IMR-90 (cell line): ENCODE measurements around the gene RIC3. TPM values are rescaled to one million over a fixed set of nuclear protein-coding genes. Genes with fewer than 3 reads are reported as not detected.

Experiments
- ATAC-seq: fragments of 200-7000 bp; cut with Tn5 transposase; 2 replicates; pipeline ENCODE4 v1.9.1; 2020; ENCODE audit warnings: low read depth, mild to moderate bottlenecking, moderate library complexity
- BruUV-seq: library from RNA; stranded (reverse); fragments of 400-500 nt; replicated peaks from 2 replicates; lab custom pipeline; 2021; lab: Mats Ljungman, UMichigan
- CTCF ChIA-PET: fragments of 300-600 bp; formaldehyde crosslinking; extraction: SDS; loops from one replicate; lab custom pipeline; 2021; ENCODE audit warnings: antibody characterized with exemption; lab: Yijun Ruan, JAX
- POLR2A ChIA-PET: fragments of 300-600 bp; sonication (Branson Sonifier 250); formaldehyde crosslinking; loops from one replicate; lab custom pipeline; 2022; ENCODE audit warnings: antibody characterized with exemption; ENCODE audit not compliant: unreplicated experiment; lab: Charles Lee
- DNase-seq: peaks from one replicate; pipeline ENCODE4 v3.0.0; 2013
- H2AFZ ChIP-seq: replicated peaks from 2 replicates; pipeline ENCODE3; 2013; ENCODE audit warnings: low read length, mild to moderate bottlenecking; ENCODE audit not compliant: poor library complexity
- H2AK5ac ChIP-seq: 2 replicates; pipeline ENCODE4 v1.6.1; 2013; ENCODE audit warnings: low read depth, low read length, inconsistent platforms
- H2AK9ac ChIP-seq: replicated peaks from 2 replicates; pipeline ENCODE3; 2013; ENCODE audit warnings: mild to moderate bottlenecking, low read depth, low read length, moderate library complexity; ENCODE audit not compliant: poor library complexity
- H2BK120ac ChIP-seq: 2 replicates; pipeline ENCODE4 v1.6.1; 2013; ENCODE audit warnings: low read depth, low read length, inconsistent platforms
- H2BK15ac ChIP-seq: 3 replicates; pipeline ENCODE4 v1.6.1; 2013; ENCODE audit warnings: low read depth, low read length, inconsistent platforms
- H2BK20ac ChIP-seq: 2 replicates; pipeline ENCODE4 v1.6.1; 2013; ENCODE audit warnings: low read depth, mild to moderate bottlenecking, inconsistent platforms, low read length, moderate library complexity
- H2BK5ac ChIP-seq: 2 replicates; pipeline ENCODE4 v1.6.1; 2013; ENCODE audit warnings: mild to moderate bottlenecking, low read depth, low read length, inconsistent platforms; ENCODE audit not compliant: poor library complexity, severe bottlenecking
- H3K14ac ChIP-seq: replicated peaks from 2 replicates; pipeline ENCODE4 v1.6.1; 2013; ENCODE audit warnings: low read depth, low read length, inconsistent platforms
- H3K18ac ChIP-seq: 2 replicates; pipeline ENCODE4 v1.6.1; 2013; ENCODE audit warnings: low read depth, low read length, control low read depth
- H3K23ac ChIP-seq: 2 replicates; pipeline ENCODE4 v1.6.1; 2013; ENCODE audit warnings: low read depth, low read length, inconsistent platforms
- H3K27ac ChIP-seq: 2 replicates; pipeline ENCODE4 v1.5.1; 2013; ENCODE audit warnings: mild to moderate bottlenecking, control low read depth, low read length; ENCODE audit not compliant: insufficient read depth
- H3K27me3 ChIP-seq: 2 replicates; pipeline ENCODE4 v1.6.1; 2013; ENCODE audit warnings: low read length; ENCODE audit not compliant: control insufficient read depth, insufficient read depth
- H3K36me3 ChIP-seq: 2 replicates; pipeline ENCODE4 v1.6.1; 2013; ENCODE audit warnings: low read length, mixed read lengths; ENCODE audit not compliant: control insufficient read depth, insufficient read depth
- H3K4ac ChIP-seq: 2 replicates; pipeline ENCODE4 v1.6.1; 2013; ENCODE audit warnings: low read depth, low read length, inconsistent platforms
- H3K4me1 ChIP-seq: 2 replicates; pipeline ENCODE4 v1.6.1; 2013; ENCODE audit warnings: low read length, mixed read lengths; ENCODE audit not compliant: control insufficient read depth, insufficient read depth
- H3K4me2 ChIP-seq: 2 replicates; pipeline ENCODE4 v1.6.1; 2013; ENCODE audit warnings: low read depth, mild to moderate bottlenecking, control low read depth, low read length, moderate library complexity
- H3K4me3 ChIP-seq: 2 replicates; pipeline ENCODE4 v1.5.1; 2013; ENCODE audit warnings: low read depth, mild to moderate bottlenecking, control low read depth, low read length, moderate library complexity; ENCODE audit not compliant: insufficient read depth
- H3K56ac ChIP-seq: 2 replicates; pipeline ENCODE4 v1.6.1; 2013; ENCODE audit warnings: low read length, inconsistent platforms; ENCODE audit not compliant: insufficient read depth; ENCODE audit errors: extremely low read depth
- H3K79me1 ChIP-seq, 2 experiments: 2 replicates each; pipeline ENCODE4 v1.6.1; 2013; ENCODE audit warnings: low read length in 2 of 2, inconsistent platforms in 1 of 2, low read depth in 1 of 2
- H3K9ac ChIP-seq: 2 replicates; pipeline ENCODE4 v1.6.1; 2013; ENCODE audit warnings: low read depth, low read length, control low read depth
- H3K9me1 ChIP-seq: 2 replicates; pipeline ENCODE4 v1.6.1; 2013; ENCODE audit warnings: low read length, inconsistent platforms; ENCODE audit not compliant: insufficient read depth
- H3K9me3 ChIP-seq: 2 replicates; pipeline ENCODE4 v1.6.1; 2013; ENCODE audit warnings: low read length; ENCODE audit not compliant: control insufficient read depth, insufficient read depth
- H4K20me1 ChIP-seq: 2 replicates; pipeline ENCODE4 v1.6.1; 2013; ENCODE audit warnings: low read length, inconsistent platforms; ENCODE audit not compliant: insufficient read depth
- H4K5ac ChIP-seq: 2 replicates; pipeline ENCODE4 v1.6.1; 2013; ENCODE audit warnings: mild to moderate bottlenecking, low read depth, low read length, control low read depth
- H4K8ac ChIP-seq, 2 experiments: 2 replicates each; pipeline ENCODE4 v1.6.1; 2013; ENCODE audit warnings: low read depth in 2 of 2, low read length in 2 of 2, control low read depth in 1 of 2, inconsistent platforms in 1 of 2
- H4K91ac ChIP-seq: 2 replicates; pipeline ENCODE4 v1.6.1; 2013; ENCODE audit warnings: low read depth, low read length, inconsistent platforms; ENCODE audit not compliant: insufficient read depth
- BHLHE40 ChIP-seq: fragments of 150-350 bp; IDR thresholded peaks from 2 replicates; pipeline ENCODE4 v1.6.1; 2016; ENCODE audit warnings: mild to moderate bottlenecking, low read depth, low read length
- CEBPB ChIP-seq: IDR thresholded peaks from 2 replicates; pipeline ENCODE4 v1.6.1; 2012; ENCODE audit warnings: low read depth, low read length, improper control_type of control experiment
- CHD1 ChIP-seq: IDR thresholded peaks from 2 replicates; pipeline ENCODE4 v1.6.1; 2012; ENCODE audit warnings: low read depth, low read length, improper control_type of control experiment
- FOS ChIP-seq: fragments of 150-350 bp; IDR thresholded peaks from 2 replicates; pipeline ENCODE4 v1.6.1; 2016; ENCODE audit warnings: low read depth, low read length
- MAZ ChIP-seq: IDR thresholded peaks from 2 replicates; pipeline ENCODE4 v1.6.1; 2012; ENCODE audit warnings: low read depth, mild to moderate bottlenecking, low read length, improper control_type of control experiment, moderate library complexity, borderline replicate concordance
- MXI1 ChIP-seq: IDR thresholded peaks from 2 replicates; pipeline ENCODE4 v1.6.1; 2012; ENCODE audit warnings: low read depth, mild to moderate bottlenecking, low read length, moderate library complexity, borderline replicate concordance
- NFE2L2 ChIP-seq: fragments of 150-350 bp; IDR thresholded peaks from 2 replicates; pipeline ENCODE4 v1.6.1; 2016; ENCODE audit warnings: low read depth, mild to moderate bottlenecking, low read length
- POLR2A ChIP-seq: IDR thresholded peaks from 2 replicates; pipeline ENCODE4 v1.6.1; 2012; ENCODE audit warnings: mild to moderate bottlenecking, low read depth, low read length
- RAD21 ChIP-seq: IDR thresholded peaks from 2 replicates; pipeline ENCODE4 v1.6.1; 2012; ENCODE audit warnings: low read length, improper control_type of control experiment
- RCOR1 ChIP-seq: IDR thresholded peaks from 2 replicates; pipeline ENCODE4 v1.6.1; 2012; ENCODE audit warnings: mild to moderate bottlenecking, low read length, improper control_type of control experiment; ENCODE audit not compliant: insufficient replicate concordance
- SMC3 ChIP-seq: fragments of 150-350 bp; IDR thresholded peaks from 2 replicates; pipeline ENCODE4 v1.6.1; 2016; ENCODE audit warnings: low read depth, mild to moderate bottlenecking, antibody characterized with exemption, low read length, moderate library complexity
- WGBS, 2 experiments: methylation state at CpG; one replicate each; pipeline versions ENCODE4 v1.1.5 to v1.1.7; 2013; ENCODE audit warnings: missing lambda C conversion rate in 2 of 2; ENCODE audit not compliant: insufficient read length in 1 of 2; ENCODE audit errors: extremely low coverage in 2 of 2; 5-methylcytosine and 5-hydroxymethylcytosine counted together
- dilution Hi-C: fragments of 300-500 bp; cut with HindIII; formaldehyde crosslinking; loops from one replicate; pipeline ENCODE4 v1.14.3; 2018; ENCODE audit warnings: low sequenced_read_pairs; ENCODE audit not compliant: unreplicated experiment
- in situ Hi-C: fragments of 300-500 bp; cut with MboI; formaldehyde crosslinking; loops from 3 replicates; pipeline ENCODE4 v1.14.3; 2019; ENCODE audit warnings: low sequenced_read_pairs, inconsistent platforms, mixed read lengths
- intact Hi-C: fragments of 100-400 bp; cut with micrococcal nuclease; formaldehyde crosslinking; loops from 2 replicates; pipeline ENCODE4 v1.10.0; 2022
- polyA plus RNA-seq, 3 experiments: library from polyadenylated mRNA; depleted of rRNA; stranded (reverse); fragments of >200 nt; gene quantifications; 2 replicates each; pipeline ENCODE4 v1.2.3, GENCODE V29; 2012; ENCODE audit warnings: low replicate concordance in 1 of 3
- total RNA-seq: library from RNA; depleted of rRNA; stranded (reverse); fragments of >200 nt; gene quantifications from 2 replicates; pipeline ENCODE4 v1.2.3, GENCODE V29; 2012
- TF ChIP-seq, protein P1 (sequence below): fragments of 150-350 bp; IDR thresholded peaks from 2 replicates; pipeline ENCODE4 v1.6.1; 2016; ENCODE audit warnings: low read depth, mild to moderate bottlenecking, low read length, moderate library complexity, borderline replicate concordance

RIC3 gene
- total and polyA plus RNA-seq, 2 of the 4 experiments (the other 2 are of a cell fraction): not detected

DNA sequence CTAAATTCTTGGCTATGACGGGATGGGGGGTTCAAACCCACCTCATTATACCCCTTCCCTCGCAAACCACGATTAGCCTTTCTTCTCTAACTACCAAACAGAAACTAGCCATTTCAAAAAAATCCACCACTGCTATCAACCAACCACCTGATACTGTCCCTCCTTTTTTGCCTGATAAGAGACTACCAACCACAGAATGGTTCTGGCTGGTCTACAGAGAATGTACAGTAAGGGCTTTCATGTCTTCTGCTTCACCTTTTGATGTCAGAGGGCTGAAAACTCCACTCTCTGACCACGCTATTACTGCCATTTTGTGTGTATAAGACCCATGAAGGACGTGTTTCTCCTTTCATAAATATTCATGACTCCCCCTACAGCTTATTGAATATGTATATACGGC, 19.1 kb downstream of the RIC3 start:
- no peak overlapping the region for H4K91ac ChIP-seq
- in situ Hi-C loops: no loop called here
- no peak overlapping the region for H3K18ac ChIP-seq
- H3K36me3 ChIP-seq: no peaks in the 10 kb centered on the region
- H2AFZ ChIP-seq: no peak overlapping the region
- no peaks in the 10 kb centered on the region for H3K9me3 ChIP-seq
- H3K27me3 ChIP-seq: no peaks in the 10 kb centered on the region; the same call in 1 of the 2 replicates
- 83% methylated on average over 1 of the region's 6 CpGs; no CpG with 5 or more reads in 1 of the 2 experiments for WGBS, 2 experiments
- no peak overlapping the region for H3K56ac ChIP-seq
- POLR2A ChIA-PET: no interaction called here
- no peak overlapping the region for H3K23ac ChIP-seq
- H3K14ac ChIP-seq: no peak overlapping the region
- intact Hi-C loops: no loop called here
- no peak overlapping the region for H3K4me3 ChIP-seq
- no peaks in the 10 kb centered on the region for H3K4me1 ChIP-seq
- CTCF ChIA-PET: interaction anchor here (0.6 kb wide), 1 partner anchor 97 kb away, joined by 4 read pairs; no protein-coding TSS in a partner anchor
- no peak overlapping the region for H2AK9ac ChIP-seq
- DNase-seq (no peak), ATAC-seq (no peak)
- no peaks in the 10 kb centered on the region for H4K20me1 ChIP-seq
- H3K4ac ChIP-seq: no peak overlapping the region
- no peaks in the 10 kb centered on the region for H3K9me1 ChIP-seq
- no peak overlapping the region for H3K27ac ChIP-seq
- no TSS peak for BruUV-seq
- H3K79me1 ChIP-seq: no peaks in the 10 kb centered on the region
- H4K8ac ChIP-seq: no peak overlapping the region
- no peak for TF ChIP-seq CEBPB
- no peak for TF ChIP-seq NFE2L2
- TF ChIP-seq, protein P1, sequence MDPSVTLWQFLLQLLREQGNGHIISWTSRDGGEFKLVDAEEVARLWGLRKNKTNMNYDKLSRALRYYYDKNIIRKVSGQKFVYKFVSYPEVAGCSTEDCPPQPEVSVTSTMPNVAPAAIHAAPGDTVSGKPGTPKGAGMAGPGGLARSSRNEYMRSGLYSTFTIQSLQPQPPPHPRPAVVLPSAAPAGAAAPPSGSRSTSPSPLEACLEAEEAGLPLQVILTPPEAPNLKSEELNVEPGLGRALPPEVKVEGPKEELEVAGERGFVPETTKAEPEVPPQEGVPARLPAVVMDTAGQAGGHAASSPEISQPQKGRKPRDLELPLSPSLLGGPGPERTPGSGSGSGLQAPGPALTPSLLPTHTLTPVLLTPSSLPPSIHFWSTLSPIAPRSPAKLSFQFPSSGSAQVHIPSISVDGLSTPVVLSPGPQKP: no peak
- no peak for TF ChIP-seq RAD21
- no peak for TF ChIP-seq RCOR1
- TF ChIP-seq CHD1: no peak
- no peak for TF ChIP-seq MAZ
- no peak for TF ChIP-seq MXI1
- TF ChIP-seq SMC3: no peak
- no peak for TF ChIP-seq BHLHE40
- TF ChIP-seq POLR2A: no peak
- no peak for TF ChIP-seq FOS
- no peak overlapping the region for H2BK5ac ChIP-seq
- dilution Hi-C loops: no loop called here
- H2BK15ac ChIP-seq: no peak overlapping the region
- H2AK5ac ChIP-seq: no peak overlapping the region
- H2BK120ac ChIP-seq: no peak overlapping the region
- no peak overlapping the region for H3K9ac ChIP-seq
- H2BK20ac ChIP-seq: no peak overlapping the region
- H4K5ac ChIP-seq: no peak overlapping the region
- no peak overlapping the region for H3K4me2 ChIP-seq
